Muscle of back (tissue), 11 donors: ENCODE data around the gene NLGN4X. TPM values are rescaled to one million over a fixed set of nuclear protein-coding genes. Genes with fewer than 3 reads are reported as not detected.
"Not testable (repeated sequence)": the region's sequence is repeated elsewhere in the genome, so short reads cannot be mapped to it uniquely, and the experiment has no call there.

ENCODE experiments used
- DNase-seq, 3 donors: peaks; one replicate each; pipeline versions ENCODE4 v3.0.0 to v3.0.0-alpha.2; 2013
- polyA plus RNA-seq, 10 donors: library from polyadenylated mRNA; unstranded; fragments of 120-200 nt; gene quantifications; one replicate each; pipeline ENCODE4 v1.2.1, GENCODE V29; 2013; ENCODE audit not compliant: insufficient read length in 10 of 10

The NLGN4X gene
- polyA plus RNA-seq, 10 donors: 2.3 to 5.6 (median 3.4) TPM

DNA sequence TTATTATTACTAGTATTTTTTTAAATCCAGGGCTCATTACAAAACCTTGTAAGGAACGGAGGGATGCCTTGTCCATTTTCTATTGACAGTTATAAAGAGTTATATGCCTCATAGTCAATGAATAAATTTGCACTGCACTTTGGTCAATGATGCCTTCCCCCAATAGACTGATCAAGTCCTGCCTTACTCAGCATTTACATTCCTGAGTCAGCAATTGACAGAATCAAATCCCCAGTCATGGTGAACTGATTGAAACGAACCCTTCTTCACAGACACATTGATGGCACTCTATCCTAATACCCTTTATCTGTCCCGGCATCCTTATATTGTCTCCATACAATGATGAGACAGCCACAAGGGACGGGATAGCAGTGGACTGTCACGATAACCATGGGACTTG is 213.2 kb downstream of the NLGN4X start:
- no peak for DNase-seq

DNA sequence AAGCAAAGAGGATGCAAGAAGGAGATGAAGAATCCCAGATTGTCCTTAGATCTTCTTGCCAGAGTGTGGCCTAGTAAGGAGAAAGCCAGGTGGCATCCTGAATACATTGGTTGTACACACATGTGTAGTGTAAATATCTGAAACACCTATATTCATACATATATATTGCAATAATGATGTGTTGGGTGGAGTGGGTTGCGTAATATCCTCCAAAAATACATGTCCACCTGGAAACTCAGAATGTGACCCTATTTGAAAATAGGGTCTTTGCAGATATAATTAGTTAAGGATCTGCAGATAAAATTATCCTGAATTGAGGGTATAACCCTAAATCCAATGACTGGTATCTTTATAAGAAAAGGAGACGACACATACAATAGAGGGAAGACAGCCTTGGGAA is 216.3 kb downstream of the NLGN4X start:
- DNase-seq: no peak

DNA sequence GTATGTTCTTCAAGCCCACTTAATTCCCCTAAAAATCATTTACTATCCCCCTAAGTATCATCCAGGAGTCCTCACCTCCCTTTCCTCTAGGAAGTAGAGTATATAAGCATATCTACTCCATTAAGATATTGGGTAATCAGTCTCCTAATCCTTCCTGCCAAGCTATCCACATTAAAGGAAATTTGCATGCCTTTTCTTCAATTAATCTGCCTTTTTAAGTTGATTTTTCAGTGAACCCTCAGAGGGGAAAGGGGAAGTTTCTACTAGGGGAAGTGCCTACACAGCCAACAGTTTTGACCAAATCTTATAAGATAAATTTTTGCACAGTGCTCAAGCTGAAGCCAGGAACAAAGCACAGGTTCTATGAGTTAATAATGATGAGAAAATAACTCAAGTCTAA is 222.8 kb downstream of the NLGN4X start:
- DNase-seq: no peak

DNA sequence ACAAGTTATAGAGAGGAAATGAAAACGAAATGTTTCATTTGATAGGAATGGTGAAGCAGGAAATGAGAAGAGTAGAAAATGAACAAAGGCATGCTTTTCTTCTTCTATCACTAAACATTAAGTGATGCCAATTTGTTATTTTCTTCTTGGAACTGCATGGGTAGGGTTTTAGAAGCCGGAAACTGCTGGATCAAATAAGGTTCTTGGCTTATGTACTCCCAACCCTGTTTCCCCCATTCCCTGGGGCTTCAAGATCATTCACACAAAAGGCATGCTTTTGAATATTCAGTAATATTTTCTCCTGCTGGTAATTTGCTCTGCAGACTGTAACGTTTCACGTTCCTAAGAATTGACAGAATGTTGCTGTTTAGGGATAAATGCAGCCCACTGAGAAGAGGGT is 224.1 kb downstream of the NLGN4X start:
- peak in 2 of 3 donors; percentile 0 to 5 for DNase-seq

DNA sequence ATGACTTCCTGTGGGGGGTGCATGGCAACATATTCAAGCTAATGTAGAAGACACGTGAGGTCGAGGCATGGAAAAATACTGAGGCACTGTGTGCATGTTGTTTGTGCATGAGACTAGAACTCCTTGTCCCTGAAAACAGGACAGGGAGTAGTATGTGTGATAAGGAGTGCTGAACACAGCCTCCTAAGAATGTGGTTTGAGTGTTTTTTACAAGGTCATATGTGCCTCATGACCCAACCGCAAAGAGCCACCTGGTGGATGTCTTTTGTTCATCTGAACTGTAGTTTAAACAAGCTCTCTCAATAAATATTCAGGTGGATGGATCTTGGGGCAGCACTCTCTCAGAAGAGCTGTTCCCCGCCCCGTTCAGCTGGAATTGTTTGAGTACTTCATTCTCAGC is 226.6 kb downstream of the NLGN4X start:
- DNase-seq: no peak

DNA sequence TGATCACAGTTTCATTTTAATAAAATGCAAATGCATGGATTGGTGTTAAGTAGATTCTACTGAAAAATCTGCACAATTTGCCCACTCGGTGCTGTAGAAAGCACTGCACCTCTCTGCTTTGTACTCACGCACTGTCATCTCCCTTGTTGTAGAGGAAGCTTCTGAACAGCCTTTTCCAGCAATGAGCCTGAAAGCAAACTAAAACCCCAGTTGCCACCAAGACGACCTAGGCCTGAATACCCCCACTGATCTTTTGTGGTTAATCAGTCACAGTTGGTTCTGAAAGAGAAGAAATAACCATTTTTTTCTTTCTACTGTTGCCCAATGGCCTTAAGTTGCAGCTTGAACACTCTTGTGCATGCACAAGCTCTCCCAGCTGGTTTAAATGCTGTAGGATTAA is 229.8 kb downstream of the NLGN4X start:
- DNase-seq: no peak

DNA sequence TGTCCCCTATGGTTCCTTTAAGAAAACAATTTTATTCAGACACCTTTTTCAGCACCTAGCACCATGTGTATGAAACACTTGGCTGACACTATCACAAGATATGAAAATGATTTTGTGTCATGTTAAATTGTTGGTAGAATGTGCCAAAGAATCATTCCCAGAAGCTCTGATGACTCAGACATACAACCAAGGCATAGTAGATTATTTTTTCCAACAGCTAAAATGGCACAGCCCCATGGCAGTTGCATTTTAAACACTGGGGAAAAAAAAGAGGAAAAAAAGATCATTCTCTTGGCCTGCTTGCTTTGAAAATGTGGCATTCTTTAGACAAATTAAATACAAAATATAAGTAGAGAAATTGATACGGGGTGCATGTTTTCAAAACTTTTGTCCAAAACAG is 230.2 kb downstream of the NLGN4X start:
- no peak for DNase-seq

DNA sequence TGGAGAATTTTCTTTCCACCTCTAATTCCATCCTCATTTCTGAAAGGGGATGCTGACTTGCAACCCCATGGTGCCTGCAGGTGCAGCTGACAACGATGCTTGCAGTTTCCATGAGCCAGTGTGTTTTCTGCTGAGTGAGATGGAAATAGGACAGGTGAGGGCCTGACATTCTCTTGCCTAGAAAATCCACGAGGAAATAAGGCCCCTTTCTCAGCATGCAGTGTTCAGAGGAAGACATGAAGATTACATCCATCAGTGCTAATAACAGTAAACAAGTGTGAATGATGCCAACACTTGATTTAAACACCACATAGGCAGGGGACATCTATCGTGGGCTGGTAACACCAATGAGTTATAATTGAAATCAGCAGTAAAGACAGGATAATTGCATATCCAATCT is 237.3 kb downstream of the NLGN4X start:
- no peak for DNase-seq

DNA sequence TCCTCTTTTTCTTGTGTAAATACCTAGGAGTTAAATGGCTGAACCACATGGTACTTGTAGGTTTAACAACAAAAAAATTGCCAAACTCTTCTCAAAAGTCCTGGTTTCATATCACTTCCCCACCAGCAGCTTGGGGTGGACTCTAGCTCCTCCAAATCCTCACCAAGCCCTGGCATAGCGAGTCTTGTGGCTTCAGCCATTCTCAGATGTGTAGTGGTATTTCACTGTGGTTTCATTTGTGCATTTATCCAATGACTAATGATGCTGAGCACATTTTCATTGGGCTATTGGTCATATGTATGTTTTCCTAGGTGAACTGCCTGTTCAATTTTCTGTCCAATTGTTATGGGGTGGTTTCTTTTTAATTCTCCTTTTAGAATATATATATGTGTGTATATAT is 249.3 kb downstream of the NLGN4X start:
- DNase-seq: no peak

DNA sequence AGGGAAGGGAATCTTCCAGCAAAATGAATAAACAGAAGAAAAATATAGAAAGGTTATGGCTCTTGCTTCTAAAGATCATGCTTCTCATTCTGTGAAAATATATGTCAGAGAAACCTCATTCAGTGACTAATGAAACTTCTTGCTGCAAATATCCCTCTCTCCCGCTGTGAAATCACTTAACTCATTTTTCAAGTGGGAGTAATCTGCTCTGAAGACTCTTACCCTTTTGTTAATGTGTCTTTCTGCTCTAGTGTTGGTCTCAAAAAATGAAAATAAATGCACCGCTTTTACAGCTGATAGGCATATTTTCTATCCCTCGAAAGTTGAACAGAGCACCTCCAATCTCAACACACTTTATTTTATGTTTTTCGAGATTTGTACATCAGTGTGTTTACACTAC is 252.3 kb downstream of the NLGN4X start:
- DNase-seq: no peak

DNA sequence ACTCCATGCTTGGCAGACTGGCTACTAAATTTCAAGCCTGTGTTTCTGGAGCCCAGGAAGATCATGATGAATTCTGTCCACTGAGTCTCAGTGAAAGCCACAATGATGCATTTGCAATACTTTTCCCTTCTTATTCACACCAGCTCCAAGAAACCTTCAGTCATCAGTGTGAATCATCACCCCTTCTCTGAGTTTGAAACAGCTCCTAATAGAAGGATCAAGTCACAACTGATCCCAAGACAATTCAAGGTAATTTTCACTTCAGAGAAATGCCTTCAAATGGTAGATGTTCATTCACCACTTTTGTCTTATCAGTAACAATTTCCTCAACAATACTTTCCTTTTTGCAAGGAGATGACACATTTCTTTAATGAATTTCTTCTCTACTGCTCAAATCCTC is 257.4 kb downstream of the NLGN4X start:
- DNase-seq: no peak

DNA sequence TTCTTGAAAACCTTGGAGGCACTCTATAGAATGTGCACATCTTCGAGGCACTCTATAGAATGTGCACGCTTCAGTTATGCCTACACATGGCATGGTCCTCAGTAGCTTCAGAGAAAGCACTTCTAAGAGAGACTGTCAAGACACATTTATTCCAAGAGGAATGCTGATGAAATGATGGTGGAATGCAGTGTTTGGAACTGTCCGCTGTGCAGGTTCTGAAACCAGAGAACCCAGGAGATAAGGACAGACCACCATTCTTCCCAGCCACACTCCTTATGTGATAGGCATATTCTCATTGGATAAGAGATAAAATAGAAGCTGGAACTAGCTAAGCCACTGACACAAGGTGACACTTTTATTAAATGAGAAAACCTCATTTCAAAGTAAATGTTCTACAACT is 263.3 kb downstream of the NLGN4X start:
- DNase-seq: peak in 1 of 3 donors; percentile 1

DNA sequence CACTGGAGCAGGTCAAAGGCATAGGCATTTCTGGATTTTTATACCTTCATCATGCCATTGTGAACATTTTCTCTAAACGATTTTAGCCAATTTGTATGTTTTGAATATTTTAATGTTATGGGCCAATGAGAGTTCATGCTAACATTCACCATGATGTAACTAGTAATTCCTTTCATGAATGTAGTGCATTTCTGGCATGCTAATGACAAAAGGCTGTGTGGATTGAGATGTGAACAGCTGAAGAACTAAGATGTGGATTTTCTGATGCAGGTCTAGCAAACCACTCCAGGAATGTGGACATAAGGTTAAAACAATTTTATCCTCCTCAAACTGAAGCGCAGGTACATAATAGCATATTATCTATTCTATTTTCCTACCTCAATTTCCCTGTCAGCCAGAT is 269.4 kb downstream of the NLGN4X start:
- no peak for DNase-seq

DNA sequence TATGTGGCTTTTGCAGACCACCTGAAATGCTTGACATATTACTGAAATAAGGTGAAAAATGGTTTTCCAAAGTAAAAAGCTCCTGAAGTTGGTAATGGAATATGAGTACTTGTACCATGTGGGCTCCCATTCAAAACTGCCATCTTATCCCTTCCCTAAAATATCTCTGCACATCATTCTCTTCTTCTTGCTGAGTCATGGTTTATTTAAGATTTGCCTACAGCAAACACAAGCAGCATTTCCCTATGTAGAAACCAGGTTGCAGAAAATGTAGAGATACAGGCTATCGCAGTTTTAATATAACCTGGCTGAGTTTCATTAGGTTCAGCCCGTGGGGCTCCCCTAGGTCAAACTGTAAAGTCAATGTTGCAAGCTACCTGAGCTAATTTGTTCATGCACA is 270.1 kb downstream of the NLGN4X start:
- no peak for DNase-seq

DNA sequence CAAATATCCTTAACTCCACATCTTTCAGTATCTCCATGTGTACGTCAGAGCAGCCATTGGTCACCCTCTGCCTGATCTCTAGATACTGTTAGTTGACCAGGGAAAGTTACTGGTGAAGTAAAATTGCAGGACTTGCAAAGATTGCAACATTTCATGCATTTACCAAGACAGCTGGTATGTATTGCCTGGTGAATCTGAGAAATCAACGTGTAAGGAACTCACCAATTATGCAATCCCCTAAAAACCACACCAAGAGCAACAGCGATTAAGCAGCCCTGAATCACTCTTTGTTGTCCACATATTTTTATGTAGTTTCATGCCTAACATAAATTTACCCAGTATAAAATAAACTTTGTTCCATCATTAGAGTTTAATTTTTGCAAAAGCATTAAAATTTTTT is 271.2 kb downstream of the NLGN4X start:
- peak in 1 of 3 donors; percentile 6 for DNase-seq

DNA sequence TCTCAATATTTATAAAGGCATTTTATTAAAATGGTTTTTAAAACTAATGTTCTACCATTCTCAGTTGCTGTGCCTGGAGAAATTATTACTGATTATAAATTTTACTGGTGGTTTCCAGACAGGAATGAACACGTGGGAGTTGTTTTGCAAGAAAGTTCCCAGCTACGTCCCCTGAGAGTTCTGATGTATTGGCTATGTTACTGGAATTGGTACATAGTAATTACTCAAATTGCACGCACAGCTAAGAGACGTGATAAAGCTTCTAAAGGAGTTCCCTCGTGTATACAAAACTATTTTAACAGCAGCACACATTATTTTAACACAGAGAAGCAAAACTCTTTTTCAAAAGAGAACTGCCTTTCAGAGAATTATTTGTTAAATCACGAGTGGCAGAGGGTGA is 292.2 kb downstream of the NLGN4X start:
- DNase-seq: peak; percentile 2 to 26 (median 8)

DNA sequence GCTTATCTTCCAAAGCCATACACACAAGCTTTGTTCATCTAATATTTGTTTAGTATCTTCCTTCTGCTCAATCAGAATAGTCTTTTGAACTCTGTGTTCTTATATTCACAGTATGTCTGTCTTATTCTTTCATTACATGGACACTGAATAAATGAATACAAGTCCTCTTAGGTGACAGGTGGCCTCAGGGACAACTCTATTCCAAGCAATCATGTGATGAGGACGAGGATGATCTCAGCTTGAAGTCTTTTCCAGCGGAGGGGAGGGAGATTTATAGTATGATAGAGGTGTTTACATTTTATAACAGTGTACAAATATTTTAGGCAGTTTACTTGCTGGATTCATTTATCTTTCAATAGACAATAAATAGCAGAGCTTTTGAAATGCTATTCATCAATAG is 300.4 kb downstream of the NLGN4X start:
- DNase-seq: no peak

DNA sequence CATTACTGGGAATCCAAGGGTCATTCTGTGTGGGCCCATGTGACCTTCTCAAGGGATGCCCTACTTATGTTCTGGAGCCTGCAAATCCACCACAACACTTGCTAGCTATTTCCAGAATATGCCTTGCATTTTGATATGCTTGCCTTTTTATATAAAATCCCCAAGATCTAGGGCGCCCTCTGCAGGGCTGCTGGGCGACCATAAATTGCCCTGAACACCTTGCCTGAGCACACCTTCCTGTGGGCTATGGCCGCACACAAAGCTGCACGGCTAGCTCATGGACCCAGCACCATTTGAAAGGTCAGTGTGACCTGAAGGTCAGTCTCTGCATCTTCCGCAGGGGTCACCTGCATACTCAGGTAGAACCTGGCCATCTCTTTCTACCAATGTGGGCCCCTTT is 311.7 kb downstream of the NLGN4X start:
- no peak for DNase-seq

DNA sequence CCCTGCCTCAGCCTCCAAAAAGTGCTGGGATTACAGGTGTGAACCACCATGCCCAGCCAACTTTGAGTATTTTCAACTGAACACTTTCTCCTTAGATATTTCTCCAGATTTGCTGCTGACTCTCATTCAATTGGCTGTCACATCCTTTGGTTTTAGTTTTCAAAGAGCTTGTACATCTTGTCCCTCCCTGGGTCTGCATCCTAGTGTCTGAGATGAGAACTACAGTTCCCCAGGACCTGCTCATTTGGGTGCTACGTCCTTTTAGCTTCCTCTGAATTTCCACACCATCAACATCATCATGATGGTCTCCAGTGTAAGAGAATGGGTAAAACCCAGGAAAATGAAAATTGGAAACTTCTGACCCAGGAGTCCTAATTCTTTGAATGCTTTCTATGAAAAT is 312.9 kb downstream of the NLGN4X start:
- no peak for DNase-seq

DNA sequence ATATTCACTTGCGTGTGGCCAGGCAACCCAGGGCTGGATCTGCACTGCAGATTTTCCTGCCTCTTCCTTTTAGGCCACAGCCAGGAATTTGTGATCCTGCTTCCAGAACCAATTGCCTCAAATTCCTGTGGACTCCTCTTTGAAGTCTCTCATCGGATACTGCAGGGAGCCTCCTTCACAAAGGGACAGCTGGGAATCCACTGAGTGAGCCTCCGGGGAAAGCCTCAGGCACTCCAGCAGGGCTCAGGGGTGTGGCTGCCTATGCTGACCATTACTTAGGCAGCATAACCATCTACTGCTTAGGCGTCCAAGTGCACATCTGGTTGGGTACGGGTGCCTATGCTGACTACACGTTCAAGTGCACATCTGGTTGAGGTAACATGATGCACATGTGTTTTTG is 321.5 kb downstream of the NLGN4X start:
- DNase-seq: no peak

DNA sequence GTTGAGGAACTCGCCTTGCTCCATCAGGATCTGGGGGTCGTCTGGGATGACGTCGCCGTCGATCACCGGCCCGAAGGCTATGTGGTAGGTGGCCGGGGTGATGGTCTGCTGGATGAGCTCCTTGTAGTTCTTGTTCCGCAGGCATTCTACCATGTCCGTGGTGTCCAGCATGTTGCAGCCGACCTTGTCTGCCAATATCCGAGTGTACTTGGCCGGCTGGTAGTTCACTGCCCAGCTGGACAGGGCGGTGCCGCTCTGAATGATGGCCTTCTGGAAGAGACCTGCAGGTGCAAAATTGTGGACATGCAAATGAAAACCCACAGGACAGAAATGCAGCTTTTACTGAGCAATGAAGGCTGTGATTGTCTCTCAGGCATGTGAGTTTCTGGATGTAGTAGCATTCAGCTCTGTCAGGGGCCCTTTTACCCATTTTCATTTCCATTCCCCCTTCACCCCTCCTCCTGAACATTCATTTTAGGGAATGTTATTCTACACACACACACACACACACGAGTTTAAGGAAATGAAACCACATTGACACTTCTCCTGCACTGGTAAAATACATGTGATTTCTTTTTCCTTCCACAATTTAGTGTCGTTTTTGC is 325.0 kb downstream of the NLGN4X start:
- DNase-seq: not testable (repeated sequence)

DNA sequence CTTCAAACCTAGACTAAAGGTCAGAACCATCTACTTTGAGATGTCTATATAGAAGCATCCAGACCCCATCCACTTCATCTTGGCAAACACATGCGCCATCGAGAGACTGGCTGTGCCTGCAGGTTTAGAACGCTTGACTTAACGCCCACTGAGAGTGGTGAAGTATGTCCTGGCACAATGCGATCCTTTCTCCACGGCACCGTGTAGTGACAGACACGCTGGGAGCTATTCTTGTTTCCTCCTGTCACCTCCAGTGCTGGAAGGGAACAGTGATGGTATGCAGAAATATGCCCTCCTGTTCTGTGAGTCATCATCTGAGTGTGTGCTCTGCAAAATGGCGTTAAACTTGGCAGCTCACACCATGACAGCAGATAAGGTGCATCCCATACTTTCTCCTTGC is 330.2 kb downstream of the NLGN4X start:
- no peak for DNase-seq

DNA sequence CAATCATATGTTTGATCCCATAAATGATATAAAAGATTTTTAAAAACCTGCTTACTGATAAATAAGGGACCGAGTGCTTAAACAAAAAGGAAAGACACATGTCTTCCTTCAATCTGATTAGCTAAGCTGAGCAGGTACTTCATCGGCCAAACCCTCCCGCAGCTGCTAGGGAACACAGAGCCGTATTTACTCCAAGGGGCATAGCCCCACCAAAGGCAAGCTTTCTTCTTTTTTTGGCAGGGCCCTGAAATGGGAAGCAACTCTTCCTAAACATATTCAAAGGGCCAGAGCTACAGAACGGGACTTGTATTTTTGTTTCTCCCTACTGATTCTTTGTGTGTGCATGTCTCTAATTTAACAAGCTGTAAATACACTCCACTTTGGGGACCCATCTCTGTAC is 337.3 kb downstream of the NLGN4X start:
- DNase-seq: no peak

DNA sequence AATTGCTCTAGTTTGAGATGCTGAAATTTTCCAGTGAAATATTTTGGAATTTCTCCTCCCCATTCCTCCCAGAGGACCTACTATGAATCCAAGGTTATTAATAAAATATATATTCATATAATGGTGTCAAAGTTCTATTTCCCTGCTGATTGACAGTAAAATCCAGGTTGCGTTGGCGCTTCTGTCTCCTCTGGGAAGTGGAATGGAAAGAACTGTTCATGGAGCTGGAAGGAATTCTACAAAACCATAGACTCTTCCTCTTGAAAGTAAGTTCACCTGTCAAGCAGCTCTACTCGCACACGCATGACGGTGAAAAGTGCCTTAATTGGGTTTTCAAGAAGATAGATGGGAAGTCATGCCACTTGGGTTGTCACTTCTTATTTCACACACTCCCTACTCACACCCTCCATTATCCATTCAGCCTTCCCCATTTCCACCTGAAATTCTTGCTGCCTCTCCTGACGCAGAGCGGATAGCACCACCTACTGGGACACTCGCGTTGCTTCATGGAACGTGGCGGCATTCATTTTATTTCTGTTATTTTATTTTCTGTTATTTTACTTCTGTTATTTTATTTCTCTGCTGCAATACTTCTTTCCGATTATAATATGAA is 351.6 kb downstream of the NLGN4X start:
- peak in 1 of 3 donors; percentile 8 for DNase-seq
